ENCODE results near the gene RBFOX2.

DNA sequence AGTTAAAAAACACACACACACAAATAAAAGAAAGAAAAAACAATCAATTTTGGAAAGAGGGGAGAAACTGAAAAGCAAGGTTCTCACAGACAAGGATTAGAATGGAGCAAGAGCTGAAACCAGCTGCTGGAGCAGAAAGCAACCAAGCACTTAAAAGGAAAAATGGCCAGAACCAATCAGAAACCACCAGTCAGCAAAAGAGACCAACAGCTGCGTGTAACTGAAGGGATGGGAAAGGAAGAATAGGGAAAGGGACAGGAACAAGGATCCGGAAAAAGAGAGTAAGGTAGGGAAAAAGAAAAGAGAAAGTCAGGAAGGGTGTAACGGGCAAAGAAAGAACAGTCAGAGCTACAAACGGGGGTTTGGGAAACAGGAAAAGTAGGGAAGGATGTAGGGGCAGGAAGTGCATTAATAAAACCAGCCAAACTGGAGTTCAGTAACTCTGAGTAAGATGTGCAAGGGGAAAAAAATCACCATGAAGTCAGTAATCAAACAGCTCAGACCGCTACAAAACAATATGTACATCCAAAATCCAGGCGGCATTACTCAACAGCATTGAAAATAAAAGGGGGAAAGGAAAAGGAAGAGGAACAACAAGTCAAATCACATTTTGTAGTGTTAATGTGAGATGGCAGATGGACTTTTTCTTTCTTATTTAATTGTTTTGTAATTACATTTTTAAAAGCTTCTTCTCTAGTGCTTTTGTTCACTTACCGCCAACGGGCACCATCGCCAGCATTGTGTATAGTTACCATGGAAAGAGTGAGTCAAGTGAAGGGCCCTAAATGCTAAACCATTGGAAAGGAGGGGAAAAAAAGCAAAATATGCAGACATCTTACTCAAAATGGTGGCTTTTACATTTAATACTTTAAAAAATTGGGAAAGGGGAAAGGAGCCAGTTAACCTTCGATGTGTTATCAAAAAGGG is 261.7 kb downstream of the RBFOX2 start:
- no peak for TF ChIP-seq CTCF (IDR thresholded peaks at IDR 0.05)
- TF ChIP-seq POLR2AphosphoS5 (IDR thresholded peaks at IDR 0.05; ENCODE audit: low read depth, low read length), result no peak
- TF ChIP-seq SIN3A (IDR thresholded peaks at IDR 0.05; ENCODE audit: borderline replicate concordance, insufficient read depth, low read depth, low read length), result no peak
- TF ChIP-seq, protein P1, sequence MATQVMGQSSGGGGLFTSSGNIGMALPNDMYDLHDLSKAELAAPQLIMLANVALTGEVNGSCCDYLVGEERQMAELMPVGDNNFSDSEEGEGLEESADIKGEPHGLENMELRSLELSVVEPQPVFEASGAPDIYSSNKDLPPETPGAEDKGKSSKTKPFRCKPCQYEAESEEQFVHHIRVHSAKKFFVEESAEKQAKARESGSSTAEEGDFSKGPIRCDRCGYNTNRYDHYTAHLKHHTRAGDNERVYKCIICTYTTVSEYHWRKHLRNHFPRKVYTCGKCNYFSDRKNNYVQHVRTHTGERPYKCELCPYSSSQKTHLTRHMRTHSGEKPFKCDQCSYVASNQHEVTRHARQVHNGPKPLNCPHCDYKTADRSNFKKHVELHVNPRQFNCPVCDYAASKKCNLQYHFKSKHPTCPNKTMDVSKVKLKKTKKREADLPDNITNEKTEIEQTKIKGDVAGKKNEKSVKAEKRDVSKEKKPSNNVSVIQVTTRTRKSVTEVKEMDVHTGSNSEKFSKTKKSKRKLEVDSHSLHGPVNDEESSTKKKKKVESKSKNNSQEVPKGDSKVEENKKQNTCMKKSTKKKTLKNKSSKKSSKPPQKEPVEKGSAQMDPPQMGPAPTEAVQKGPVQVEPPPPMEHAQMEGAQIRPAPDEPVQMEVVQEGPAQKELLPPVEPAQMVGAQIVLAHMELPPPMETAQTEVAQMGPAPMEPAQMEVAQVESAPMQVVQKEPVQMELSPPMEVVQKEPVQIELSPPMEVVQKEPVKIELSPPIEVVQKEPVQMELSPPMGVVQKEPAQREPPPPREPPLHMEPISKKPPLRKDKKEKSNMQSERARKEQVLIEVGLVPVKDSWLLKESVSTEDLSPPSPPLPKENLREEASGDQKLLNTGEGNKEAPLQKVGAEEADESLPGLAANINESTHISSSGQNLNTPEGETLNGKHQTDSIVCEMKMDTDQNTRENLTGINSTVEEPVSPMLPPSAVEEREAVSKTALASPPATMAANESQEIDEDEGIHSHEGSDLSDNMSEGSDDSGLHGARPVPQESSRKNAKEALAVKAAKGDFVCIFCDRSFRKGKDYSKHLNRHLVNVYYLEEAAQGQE (IDR thresholded peaks at IDR 0.05; ENCODE audit: insufficient read depth in 1 of 2, low read depth in 2 of 2, low read length in 1 of 2), result no peak

Measured in Panc1 (cell line).